K562 (cell line): ENCODE results near the gene TEX14. TPM values are rescaled to one million over a fixed set of nuclear protein-coding genes. Genes with fewer than 3 reads are reported as not detected.
A peak's percentile ranks its signal among the peaks of the same experiment; 100 is the strongest.

Source experiments
- ARID1B ChIP-seq: fragments of 450-650 bp; IDR thresholded peaks from 2 replicates; pipeline ENCODE4 v1.6.1; 2016; ENCODE audit warnings: antibody characterized with exemption, mild to moderate bottlenecking, inconsistent platforms
- BACH1 ChIP-seq: fragments of 200-800 bp; sonication (Bioruptor generic); IDR thresholded peaks from 2 replicates; pipeline ENCODE4 v1.6.1; 2016; ENCODE audit warnings: missing genetic modification characterization, missing compliant biosample characterization
- FOSL1 ChIP-seq: fragments of 200-800 bp; sonication (Bioruptor generic); conservative IDR thresholded peaks from 2 replicates; pipeline ENCODE4 v1.6.1; 2016; ENCODE audit warnings: missing genetic modification characterization, missing compliant biosample characterization
- JUN ChIP-seq, 2 experiments: sonication (generic) in 1 of 2; formaldehyde crosslinking in 1 of 2; IDR thresholded peaks; 2 replicates each; pipeline versions ENCODE4 v1.6.1 to v1.8.0; 2012 to 2022; ENCODE audit warnings: borderline replicate concordance in 2 of 2, mild to moderate bottlenecking in 2 of 2, improper control_type of control experiment in 1 of 2, low read depth in 1 of 2, low read length in 1 of 2, missing genetic modification reagents in 1 of 2
- JUND ChIP-seq, 2 experiments: IDR thresholded peaks; 2 replicates in 1 of 2; 3 replicates in 1 of 2; pipeline ENCODE4 v1.6.1; 2011; ENCODE audit warnings: borderline replicate concordance in 2 of 2, low read depth in 2 of 2, low read length in 2 of 2, improper control_type of control experiment in 1 of 2, missing biosample characterization in 1 of 2, missing genetic modification characterization in 1 of 2, missing genetic modification reagents in 1 of 2
- MEF2A ChIP-seq: IDR thresholded peaks from 2 replicates; pipeline ENCODE4 v1.6.1; 2011; ENCODE audit warnings: low read depth, mild to moderate bottlenecking, low read length, moderate library complexity; ENCODE audit not compliant: control insufficient read depth
- NFE2 ChIP-seq: IDR thresholded peaks from 2 replicates; pipeline ENCODE4 v1.6.1; 2014; ENCODE audit warnings: antibody characterized with exemption, low read depth
- NFXL1 ChIP-seq: fragments of 450-650 bp; formaldehyde crosslinking; IDR thresholded peaks from 2 replicates; pipeline ENCODE4 v1.4.0; 2021; ENCODE audit warnings: mild to moderate bottlenecking
- NFYB ChIP-seq: IDR thresholded peaks from 2 replicates; pipeline ENCODE4 v1.6.1; 2011; ENCODE audit warnings: mild to moderate bottlenecking, moderate library complexity; ENCODE audit not compliant: insufficient read length; ENCODE audit errors: extremely low read depth
- PHF21A ChIP-seq: fragments of 450-650 bp; IDR thresholded peaks from 2 replicates; pipeline ENCODE4 v1.6.1; 2017; ENCODE audit warnings: low read depth, borderline replicate concordance
- SMAD1 ChIP-seq: fragments of 150-350 bp; IDR thresholded peaks from 2 replicates; pipeline ENCODE4 v1.6.1; 2014; ENCODE audit warnings: low read length, low read depth; ENCODE audit not compliant: partially characterized antibody
- TBP ChIP-seq: optimal IDR thresholded peaks from 2 replicates; pipeline ENCODE3; 2011; ENCODE audit warnings: low read depth, low read length, improper control_type of control experiment
- WHSC1 ChIP-seq: IDR thresholded peaks from one replicate; pipeline ENCODE4 v1.6.1; 2012; ENCODE audit warnings: low read length, control low read depth, inconsistent platforms
- YY1 ChIP-seq, 3 experiments: IDR thresholded peaks; 2 replicates each; pipeline ENCODE4 v1.6.1; 2011; ENCODE audit warnings: low read length in 2 of 3, mild to moderate bottlenecking in 2 of 3, moderate library complexity in 2 of 3, borderline replicate concordance in 1 of 3, control low read depth in 1 of 3, low read depth in 1 of 3; ENCODE audit not compliant: insufficient read depth in 3 of 3, insufficient replicate concordance in 2 of 3, control insufficient read depth in 1 of 3, insufficient read length in 1 of 3; ENCODE audit errors: extremely low read depth in 1 of 3
- ZNF165 ChIP-seq: fragments of 250-450 bp; sonication (Bioruptor Pico); IDR thresholded peaks from 2 replicates; pipeline ENCODE4 v1.4.0; 2020; ENCODE audit warnings: borderline replicate concordance
- polyA plus RNA-seq, 8 experiments: library from polyadenylated mRNA; depleted of rRNA in 4 of 8; stranded (reverse) in 5 of 8; unstranded in 3 of 8; fragments of >200 nt; fragmentation: Nextera tagmentation in 2 of 8; fragmentation: Illumina TruSeq in 1 of 8; extraction: Ambion mirVana in 2 of 8; extraction: Trizol in 1 of 8; gene quantifications; 2 replicates each; pipeline versions ENCODE4 v1.2.1 to v1.2.3, GENCODE V29; 2011 to 2014; ENCODE audit warnings: inconsistent platforms in 1 of 8, missing spikeins in 1 of 8
- total RNA-seq, 7 experiments: library from RNA; depleted of rRNA in 6 of 7; stranded (reverse); fragments of >200 nt in 6 of 7; fragmentation: Illumina TruSeq in 2 of 7; extraction: Trizol in 2 of 7; gene quantifications; 2 replicates each; pipeline versions ENCODE4 v1.2.1 to v1.2.3, GENCODE V29; 2011 to 2021; ENCODE audit warnings: low replicate concordance in 1 of 7
- TF ChIP-seq, protein P1 (sequence below): sonication (generic); formaldehyde crosslinking; IDR thresholded peaks from 2 replicates; pipeline ENCODE4 v1.8.0; 2023; ENCODE audit warnings: missing genetic modification reagents, mild to moderate bottlenecking, borderline replicate concordance
- TF ChIP-seq, protein P2 (sequence below), 3 experiments: IDR thresholded peaks in 2 of 3; conservative IDR thresholded peaks in 1 of 3; 2 replicates each; pipeline ENCODE4 v1.5.1; 2011 to 2012; ENCODE audit warnings: low read length in 3 of 3, mild to moderate bottlenecking in 3 of 3, control low read depth in 2 of 3, improper control_type of control experiment in 1 of 3, inconsistent platforms in 1 of 3, low read depth in 1 of 3, mixed read lengths in 1 of 3, moderate library complexity in 1 of 3; ENCODE audit not compliant: insufficient read depth in 2 of 3
- TF ChIP-seq, protein P3 (sequence below): fragments of 250-450 bp; sonication (Bioruptor Pico); IDR thresholded peaks from 2 replicates; pipeline ENCODE4 v1.8.0; 2021; ENCODE audit warnings: borderline replicate concordance, mild to moderate bottlenecking, moderate library complexity; ENCODE audit not compliant: poor library complexity, severe bottlenecking

Gene TEX14
- total and polyA plus RNA-seq, 9 of the 15 experiments (the other 6 are each of a cell fraction or from before 2014, with no cell fraction given) = 0.05 to 0.12 (median 0.09) TPM; not detected in 1

DNA sequence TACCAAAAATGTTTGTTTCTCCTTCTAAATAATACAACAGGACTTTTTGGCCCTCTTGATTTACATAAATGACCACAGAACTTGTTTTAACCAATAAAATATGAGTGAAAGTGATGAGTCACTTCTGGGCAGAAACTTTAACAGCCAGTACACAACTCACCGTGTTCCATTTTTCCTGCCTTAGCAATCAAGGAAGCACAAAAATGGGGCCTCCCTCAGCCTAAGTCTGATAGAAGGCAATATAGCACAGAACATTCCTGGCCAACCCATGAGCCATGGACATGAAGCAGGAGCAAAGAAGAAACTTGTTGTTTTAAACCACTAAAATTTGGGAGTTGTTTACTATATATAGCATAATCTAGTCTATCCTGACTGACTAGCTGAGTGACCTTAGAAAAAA lies 116.3 kb downstream of the TEX14 start (continued):
- TF ChIP-seq, protein P1, sequence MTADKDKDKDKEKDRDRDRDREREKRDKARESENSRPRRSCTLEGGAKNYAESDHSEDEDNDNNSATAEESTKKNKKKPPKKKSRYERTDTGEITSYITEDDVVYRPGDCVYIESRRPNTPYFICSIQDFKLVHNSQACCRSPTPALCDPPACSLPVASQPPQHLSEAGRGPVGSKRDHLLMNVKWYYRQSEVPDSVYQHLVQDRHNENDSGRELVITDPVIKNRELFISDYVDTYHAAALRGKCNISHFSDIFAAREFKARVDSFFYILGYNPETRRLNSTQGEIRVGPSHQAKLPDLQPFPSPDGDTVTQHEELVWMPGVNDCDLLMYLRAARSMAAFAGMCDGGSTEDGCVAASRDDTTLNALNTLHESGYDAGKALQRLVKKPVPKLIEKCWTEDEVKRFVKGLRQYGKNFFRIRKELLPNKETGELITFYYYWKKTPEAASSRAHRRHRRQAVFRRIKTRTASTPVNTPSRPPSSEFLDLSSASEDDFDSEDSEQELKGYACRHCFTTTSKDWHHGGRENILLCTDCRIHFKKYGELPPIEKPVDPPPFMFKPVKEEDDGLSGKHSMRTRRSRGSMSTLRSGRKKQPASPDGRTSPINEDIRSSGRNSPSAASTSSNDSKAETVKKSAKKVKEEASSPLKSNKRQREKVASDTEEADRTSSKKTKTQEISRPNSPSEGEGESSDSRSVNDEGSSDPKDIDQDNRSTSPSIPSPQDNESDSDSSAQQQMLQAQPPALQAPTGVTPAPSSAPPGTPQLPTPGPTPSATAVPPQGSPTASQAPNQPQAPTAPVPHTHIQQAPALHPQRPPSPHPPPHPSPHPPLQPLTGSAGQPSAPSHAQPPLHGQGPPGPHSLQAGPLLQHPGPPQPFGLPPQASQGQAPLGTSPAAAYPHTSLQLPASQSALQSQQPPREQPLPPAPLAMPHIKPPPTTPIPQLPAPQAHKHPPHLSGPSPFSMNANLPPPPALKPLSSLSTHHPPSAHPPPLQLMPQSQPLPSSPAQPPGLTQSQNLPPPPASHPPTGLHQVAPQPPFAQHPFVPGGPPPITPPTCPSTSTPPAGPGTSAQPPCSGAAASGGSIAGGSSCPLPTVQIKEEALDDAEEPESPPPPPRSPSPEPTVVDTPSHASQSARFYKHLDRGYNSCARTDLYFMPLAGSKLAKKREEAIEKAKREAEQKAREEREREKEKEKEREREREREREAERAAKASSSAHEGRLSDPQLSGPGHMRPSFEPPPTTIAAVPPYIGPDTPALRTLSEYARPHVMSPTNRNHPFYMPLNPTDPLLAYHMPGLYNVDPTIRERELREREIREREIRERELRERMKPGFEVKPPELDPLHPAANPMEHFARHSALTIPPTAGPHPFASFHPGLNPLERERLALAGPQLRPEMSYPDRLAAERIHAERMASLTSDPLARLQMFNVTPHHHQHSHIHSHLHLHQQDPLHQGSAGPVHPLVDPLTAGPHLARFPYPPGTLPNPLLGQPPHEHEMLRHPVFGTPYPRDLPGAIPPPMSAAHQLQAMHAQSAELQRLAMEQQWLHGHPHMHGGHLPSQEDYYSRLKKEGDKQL (CRISPR knock-in tag) = no peak
- TF ChIP-seq YY1 (IDR thresholded peaks at IDR 0.05; ENCODE audit: borderline replicate concordance in 1 of 3, control insufficient read depth in 1 of 3, extremely low read depth in 1 of 3, insufficient read depth in 3 of 3, insufficient read length in 1 of 3, insufficient replicate concordance in 2 of 3, low read depth in 1 of 3, low read length in 2 of 3) = peak in 1 of 3 experiments; percentile 40
- no peak for TF ChIP-seq SMAD1
- TF ChIP-seq ZNF165 (CRISPR knock-in tag) = no peak
- TF ChIP-seq JUN (IDR thresholded peaks at IDR 0.05; ENCODE audit: borderline replicate concordance, low read depth, low read length) = peak; percentile 70
- TF ChIP-seq JUN (CRISPR knock-in tag; IDR thresholded peaks at IDR 0.05; ENCODE audit: borderline replicate concordance) = no peak
- no peak for TF ChIP-seq ARID1B
- TF ChIP-seq MEF2A = no peak
- peak; percentile 78 for TF ChIP-seq BACH1 (tag)
- peak; percentile 90 for TF ChIP-seq NFE2
- TF ChIP-seq, protein P2, sequence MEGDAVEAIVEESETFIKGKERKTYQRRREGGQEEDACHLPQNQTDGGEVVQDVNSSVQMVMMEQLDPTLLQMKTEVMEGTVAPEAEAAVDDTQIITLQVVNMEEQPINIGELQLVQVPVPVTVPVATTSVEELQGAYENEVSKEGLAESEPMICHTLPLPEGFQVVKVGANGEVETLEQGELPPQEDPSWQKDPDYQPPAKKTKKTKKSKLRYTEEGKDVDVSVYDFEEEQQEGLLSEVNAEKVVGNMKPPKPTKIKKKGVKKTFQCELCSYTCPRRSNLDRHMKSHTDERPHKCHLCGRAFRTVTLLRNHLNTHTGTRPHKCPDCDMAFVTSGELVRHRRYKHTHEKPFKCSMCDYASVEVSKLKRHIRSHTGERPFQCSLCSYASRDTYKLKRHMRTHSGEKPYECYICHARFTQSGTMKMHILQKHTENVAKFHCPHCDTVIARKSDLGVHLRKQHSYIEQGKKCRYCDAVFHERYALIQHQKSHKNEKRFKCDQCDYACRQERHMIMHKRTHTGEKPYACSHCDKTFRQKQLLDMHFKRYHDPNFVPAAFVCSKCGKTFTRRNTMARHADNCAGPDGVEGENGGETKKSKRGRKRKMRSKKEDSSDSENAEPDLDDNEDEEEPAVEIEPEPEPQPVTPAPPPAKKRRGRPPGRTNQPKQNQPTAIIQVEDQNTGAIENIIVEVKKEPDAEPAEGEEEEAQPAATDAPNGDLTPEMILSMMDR (IDR thresholded peaks at IDR 0.05 in 2 of 3, conservative IDR thresholded peaks at IDR 0.05 in 1 of 3; ENCODE audit: insufficient read depth in 2 of 3, low read depth in 1 of 3, low read length in 3 of 3) = 0 out of 6 replicates have a peak, but pooled peaks of 1 of the 3 experiments have one; percentile 3
- TF ChIP-seq WHSC1 = no peak
- TF ChIP-seq TBP = peak; percentile 72
- peak; percentile 87 for TF ChIP-seq FOSL1 (tag)
- no peak for TF ChIP-seq NFXL1
- TF ChIP-seq PHF21A = no peak
- peak; percentile 51 for TF ChIP-seq NFYB
- TF ChIP-seq JUND (IDR thresholded peaks at IDR 0.05; ENCODE audit: borderline replicate concordance, low read depth, low read length) = peak; percentile 78
- TF ChIP-seq JUND (tag; IDR thresholded peaks at IDR 0.05; ENCODE audit: borderline replicate concordance, low read depth, low read length) = peak; percentile 70; the same call in 2 of the 3 replicates
- TF ChIP-seq, protein P3, sequence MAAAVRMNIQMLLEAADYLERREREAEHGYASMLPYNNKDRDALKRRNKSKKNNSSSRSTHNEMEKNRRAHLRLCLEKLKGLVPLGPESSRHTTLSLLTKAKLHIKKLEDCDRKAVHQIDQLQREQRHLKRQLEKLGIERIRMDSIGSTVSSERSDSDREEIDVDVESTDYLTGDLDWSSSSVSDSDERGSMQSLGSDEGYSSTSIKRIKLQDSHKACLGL (CRISPR knock-in tag) = no peak
